LNCAP (cell line): ENCODE data around the gene DAB2.

ENCODE experiments used
- CTCF ChIP-seq: fragments of 450-650 bp; IDR thresholded peaks from 2 replicates; pipeline ENCODE4 v1.5.1; 2017; ENCODE audit warnings: mild to moderate bottlenecking

DAB2 gene

GRCh38 chr5:39439582-39440162 lies 14.9 kb upstream of the DAB2 start:
- no peak for TF ChIP-seq CTCF

- TF ChIP-seq CTCF = no peak
Measured at GRCh38 chr5:39437467-39437866, 12.7 kb upstream of the DAB2 start.

- TF ChIP-seq CTCF = no peak
Measured at GRCh38 chr5:39433848-39434247, 9.1 kb upstream of the DAB2 start.

- TF ChIP-seq CTCF = no peak
Measured at GRCh38 chr5:39432696-39433530, 8.1 kb upstream of the DAB2 start.

- TF ChIP-seq CTCF = no peak
Measured at GRCh38 chr5:39430461-39430860, 5.7 kb upstream of the DAB2 start.

DNA sequence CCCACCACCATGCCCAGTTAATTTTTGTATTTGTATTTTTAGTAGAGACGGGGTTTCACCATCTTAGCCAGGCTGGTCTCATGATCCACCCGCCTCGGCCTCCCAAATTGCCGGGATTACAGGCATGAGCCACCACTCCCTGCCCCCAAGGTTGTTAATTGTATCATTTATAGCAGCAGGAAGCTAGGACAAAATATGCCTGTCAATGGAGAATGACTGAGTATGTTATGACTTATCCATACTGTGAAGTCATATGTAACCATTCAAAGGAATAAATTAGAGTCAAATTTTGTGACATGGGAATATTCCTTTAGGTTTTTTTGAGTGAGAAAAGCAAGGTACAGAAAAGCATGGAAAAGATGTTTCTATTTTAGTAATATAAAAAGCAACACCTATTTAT lies 3.9 kb upstream of the DAB2 start:
- no peak for TF ChIP-seq CTCF

DNA sequence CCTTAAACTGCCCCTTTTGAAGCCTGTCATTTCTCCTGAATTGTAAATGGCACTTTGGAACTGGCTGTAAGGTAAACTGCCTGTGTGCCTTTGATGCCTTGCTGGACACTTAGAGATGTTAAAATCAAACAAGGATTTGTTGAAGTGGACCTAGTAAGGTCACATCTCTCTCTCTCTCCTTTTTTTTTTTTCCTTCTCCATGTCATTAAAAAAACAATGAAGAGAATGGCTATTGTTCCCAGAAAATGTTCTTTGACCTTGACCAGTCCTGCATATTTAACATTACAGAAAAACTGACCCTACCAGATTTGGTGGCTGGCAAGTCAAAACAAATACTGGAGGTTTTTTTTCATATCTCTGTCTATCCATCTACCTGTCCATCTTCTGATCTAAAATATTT lies 2.9 kb upstream of the DAB2 start:
- no peak for TF ChIP-seq CTCF
